ES-I3 (cell line): ENCODE measurements around the gene LARP1.
A peak's percentile ranks its signal among the peaks of the same experiment; 100 is the strongest.
"Not testable (repeated sequence)": the region's sequence is repeated elsewhere in the genome, so short reads cannot be mapped to it uniquely, and the experiment has no call there.

Source experiments
- H3K36me3 ChIP-seq: 2 replicates; pipeline ENCODE4 v1.6.1; 2013; ENCODE audit warnings: mild to moderate bottlenecking, low read length, control low read depth, moderate library complexity; ENCODE audit not compliant: insufficient read depth
- H3K4me1 ChIP-seq: 2 replicates; pipeline ENCODE4 v1.6.1; 2013; ENCODE audit warnings: mild to moderate bottlenecking, control low read depth, low read length; ENCODE audit not compliant: insufficient read depth
- H3K9ac ChIP-seq: 2 replicates; pipeline ENCODE4 v1.6.1; 2013; ENCODE audit warnings: low read depth, mild to moderate bottlenecking, low read length, moderate library complexity
- H3K9me3 ChIP-seq: 2 replicates; pipeline ENCODE4 v1.6.1; 2013; ENCODE audit warnings: mild to moderate bottlenecking, low read length, moderate library complexity; ENCODE audit not compliant: control insufficient read depth, insufficient read depth

The LARP1 gene

DNA sequence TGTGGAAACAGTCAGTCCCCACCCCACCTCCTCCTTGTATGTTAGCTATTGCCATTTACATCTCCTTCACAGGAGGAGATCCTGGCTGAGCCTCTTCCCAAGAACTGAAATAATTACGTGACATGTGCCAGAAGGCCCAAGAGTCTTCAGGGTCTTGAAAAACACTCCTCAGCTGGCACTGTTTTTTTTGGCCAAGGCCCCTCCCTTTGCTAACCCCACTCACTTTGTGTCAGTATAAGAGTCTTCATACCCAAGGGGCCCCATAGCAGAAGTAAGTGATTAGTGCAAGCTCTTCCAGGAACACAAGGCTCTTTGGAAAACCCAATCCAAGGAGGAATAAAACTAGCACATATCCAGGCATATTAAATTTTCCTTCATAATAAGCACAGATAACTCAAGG, 5.7 kb upstream of the LARP1 start:
- peaks cover 24% of the 10 kb centered on the region for H3K4me1 ChIP-seq
- no peaks in the 10 kb centered on the region for H3K36me3 ChIP-seq
- no peak overlapping the region for H3K9ac ChIP-seq
- H3K9me3 ChIP-seq: no peaks in the 10 kb centered on the region

- H3K4me1 ChIP-seq: peaks cover 24% of the 10 kb centered on the region
- H3K9me3 ChIP-seq, H3K9ac ChIP-seq, H3K36me3 ChIP-seq: not testable (repeated sequence)
Observed at GRCh38 chr5:154750641-154751040, 4.5 kb upstream of the LARP1 start.

DNA sequence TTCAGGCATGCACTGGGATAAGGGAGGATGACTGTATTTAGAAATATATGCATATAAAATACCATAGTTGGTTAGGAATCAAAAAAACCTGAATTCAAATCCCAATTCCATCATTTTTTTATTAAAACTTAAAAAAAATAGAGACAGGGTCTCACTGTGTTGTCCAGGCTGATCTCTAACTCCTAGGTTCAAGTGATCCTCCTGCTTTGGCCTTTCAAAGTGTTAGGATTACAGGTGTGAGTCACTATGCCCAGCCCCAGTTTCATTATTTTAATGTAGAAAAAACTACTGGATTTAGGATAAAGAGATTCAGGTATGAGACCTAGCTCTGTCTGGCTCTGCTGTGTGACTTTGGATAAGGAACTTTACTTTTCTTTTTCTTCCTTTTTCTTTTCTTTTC, 3.3 kb upstream of the LARP1 start:
- Histone ChIP-seq H3K36me3 (no peaks in the 10 kb centered on the region), H3K9me3 (no peaks in the 10 kb centered on the region)

GRCh38 chr5:154753792-154754191, 1.4 kb upstream of the LARP1 start:
- H3K9ac ChIP-seq: peak overlapping the region; percentile 58; the same call in 1 of the 2 replicates

More for the DNA sequence above, 3.3 kb upstream of the LARP1 start:
- no peak overlapping the region for H3K9ac ChIP-seq
- peaks cover 24% of the 10 kb centered on the region for H3K4me1 ChIP-seq

DNA sequence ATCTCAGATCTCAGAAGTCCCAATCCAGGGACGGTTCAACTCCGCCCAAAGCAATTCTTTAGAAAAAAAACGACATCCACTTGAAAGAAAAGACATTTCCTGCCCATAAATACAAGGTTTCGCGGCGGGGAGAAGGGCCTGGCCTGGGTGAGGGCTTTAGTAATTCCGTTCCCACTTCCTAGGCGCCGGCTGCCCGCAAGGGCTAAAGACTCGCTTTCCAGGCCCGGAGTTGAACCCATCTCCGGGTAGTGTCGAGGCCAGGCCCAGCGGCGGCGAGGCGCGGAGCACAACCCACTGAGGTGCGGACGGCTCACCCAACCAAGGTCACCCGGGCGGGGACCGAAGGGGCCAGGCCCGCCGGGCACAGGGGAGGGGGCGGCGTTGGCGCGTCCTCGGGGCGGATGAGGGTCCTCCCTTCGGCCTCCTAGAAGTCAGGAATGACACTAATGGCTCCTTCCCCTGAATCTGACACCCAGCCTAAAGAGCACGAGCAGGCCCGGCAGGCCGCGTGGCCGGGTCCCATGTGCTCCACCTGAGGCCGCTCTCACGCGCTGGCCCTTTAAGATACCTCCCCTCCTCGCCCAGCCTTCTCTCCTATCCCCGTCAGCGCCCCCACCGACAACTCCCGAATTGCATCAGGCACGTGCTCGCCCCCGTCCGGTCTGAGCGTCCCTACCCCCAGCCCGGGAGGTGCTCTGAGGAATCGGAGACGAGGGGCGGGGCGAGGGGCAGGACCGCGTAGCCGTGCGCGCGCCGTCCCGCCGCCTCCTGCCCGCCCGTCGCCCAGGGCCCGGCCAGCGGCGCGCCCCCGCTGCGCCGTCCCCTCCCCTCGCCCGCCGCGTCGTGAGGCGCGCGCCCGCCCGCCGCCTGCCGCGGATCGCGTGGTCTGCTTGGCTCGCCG, 467 bp upstream of the LARP1 start:
- peak overlapping the region; percentile 82 for H3K9ac ChIP-seq
- peaks cover 19% of the 10 kb centered on the region for H3K4me1 ChIP-seq
- H3K36me3 ChIP-seq: no peaks in the 10 kb centered on the region
- no peaks in the 10 kb centered on the region for H3K9me3 ChIP-seq

More at GRCh38 chr5:154753792-154754191, 1.4 kb upstream of the LARP1 start:
- H3K9me3 ChIP-seq: no peaks in the 10 kb centered on the region
- H3K36me3 ChIP-seq: no peaks in the 10 kb centered on the region
- peaks cover 21% of the 10 kb centered on the region for H3K4me1 ChIP-seq

DNA sequence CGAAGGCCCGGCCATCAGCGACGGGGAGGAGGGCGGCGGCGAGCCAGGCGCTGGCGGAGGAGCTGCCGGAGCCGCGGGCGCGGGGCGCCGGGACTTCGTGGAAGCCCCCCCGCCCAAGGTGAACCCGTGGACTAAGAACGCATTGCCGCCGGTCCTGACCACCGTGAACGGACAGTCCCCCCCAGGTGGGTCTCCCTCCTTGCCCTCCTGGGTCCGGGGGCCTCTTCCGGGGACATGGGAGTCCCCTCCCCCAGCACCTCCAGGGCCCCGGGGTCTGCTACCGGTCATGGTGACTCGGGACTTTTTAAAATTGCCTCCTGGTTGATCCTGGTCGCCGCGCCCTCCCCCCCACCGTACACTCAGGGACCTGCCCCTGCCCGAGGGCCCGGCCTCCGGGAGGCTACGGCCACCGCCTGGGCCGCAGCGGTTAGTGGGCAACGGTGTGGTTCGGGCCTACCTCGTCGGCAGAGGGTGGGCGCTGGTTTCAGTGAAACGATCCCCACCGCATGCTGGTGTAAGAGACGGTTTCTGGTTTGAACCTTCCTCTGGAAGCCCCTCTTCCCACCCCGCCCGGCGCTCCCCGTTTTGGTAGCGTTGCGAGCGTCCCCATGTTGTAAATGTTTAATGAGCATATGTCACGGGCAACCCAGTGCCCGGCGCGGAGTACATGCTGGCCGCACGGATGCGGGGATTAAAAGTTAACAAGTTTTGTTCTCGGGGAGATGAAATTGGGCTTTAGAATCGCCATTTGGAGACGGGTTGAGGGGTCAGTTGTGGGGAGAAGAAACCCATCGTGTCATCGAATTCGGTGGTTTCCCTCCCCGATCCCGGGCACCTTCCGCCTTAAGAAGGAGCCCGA, 1.1 kb downstream of the LARP1 start:
- Histone ChIP-seq H3K36me3 (no peaks in the 10 kb centered on the region), H3K4me1 (peaks cover 25% of the 10 kb centered on the region), H3K9me3 (no peaks in the 10 kb centered on the region), H3K9ac (peak overlapping the region; percentile 82)

DNA sequence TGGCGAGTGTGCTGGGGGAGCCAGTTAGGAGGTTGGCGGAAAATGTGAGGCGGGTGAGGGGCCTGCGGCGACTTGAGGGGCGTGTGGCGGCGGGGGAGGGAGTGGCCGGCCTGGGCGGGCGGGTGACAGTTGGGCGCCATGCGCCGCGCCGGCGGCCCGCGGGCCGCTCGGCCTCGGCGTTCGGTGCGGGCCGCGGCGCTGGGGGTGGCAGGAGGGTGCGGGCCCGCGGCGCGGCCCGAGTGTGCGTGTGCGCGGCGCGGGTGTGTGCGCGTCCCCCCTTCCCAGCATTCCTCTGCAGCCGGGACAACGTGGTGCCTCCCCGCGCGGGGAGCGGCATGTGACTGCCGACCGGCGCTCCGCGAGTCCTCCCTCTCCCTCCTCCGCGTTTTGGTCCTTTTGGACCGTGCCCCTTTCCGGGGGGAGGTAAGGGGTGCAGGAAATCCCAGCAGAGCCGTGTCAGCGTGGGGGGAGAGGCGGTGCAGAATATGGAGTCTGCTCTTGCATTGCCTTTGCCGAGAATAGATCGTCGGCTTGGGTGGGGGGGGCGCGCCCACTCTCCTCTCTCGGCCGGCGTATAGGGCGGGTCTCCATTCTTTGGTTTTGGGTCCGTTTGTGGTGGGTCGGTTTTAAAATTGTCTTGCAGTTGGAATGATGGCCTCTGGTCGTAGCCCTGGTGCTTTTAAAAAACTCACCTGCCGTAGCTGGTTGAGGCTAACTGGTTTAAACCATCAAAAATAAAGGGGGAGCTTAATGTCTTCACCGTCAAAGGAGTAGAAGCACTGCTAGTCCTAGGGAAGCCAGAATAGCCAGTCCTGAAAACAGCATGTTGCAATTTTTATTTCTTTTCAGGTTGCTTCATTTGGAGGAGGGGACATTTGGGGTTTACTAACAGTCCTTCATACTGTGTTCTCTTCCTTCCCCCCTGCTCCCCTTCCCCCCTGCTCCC, 2.0 kb downstream of the LARP1 start:
- peaks cover 25% of the 10 kb centered on the region for H3K4me1 ChIP-seq
- H3K9ac ChIP-seq: peak overlapping the region; percentile 82
- H3K9me3 ChIP-seq: no peaks in the 10 kb centered on the region
- no peaks in the 10 kb centered on the region for H3K36me3 ChIP-seq

- Histone ChIP-seq H3K4me1 (peaks cover 25% of the 10 kb centered on the region), H3K9ac (peak overlapping the region; percentile 54), H3K36me3 (0 out of 2 replicates have a peak, but pooled peaks cover 4% of the 10 kb centered on the region), H3K9me3 (no peaks in the 10 kb centered on the region)
Observed at GRCh38 chr5:154757814-154758406, 2.7 kb downstream of the LARP1 start.

DNA sequence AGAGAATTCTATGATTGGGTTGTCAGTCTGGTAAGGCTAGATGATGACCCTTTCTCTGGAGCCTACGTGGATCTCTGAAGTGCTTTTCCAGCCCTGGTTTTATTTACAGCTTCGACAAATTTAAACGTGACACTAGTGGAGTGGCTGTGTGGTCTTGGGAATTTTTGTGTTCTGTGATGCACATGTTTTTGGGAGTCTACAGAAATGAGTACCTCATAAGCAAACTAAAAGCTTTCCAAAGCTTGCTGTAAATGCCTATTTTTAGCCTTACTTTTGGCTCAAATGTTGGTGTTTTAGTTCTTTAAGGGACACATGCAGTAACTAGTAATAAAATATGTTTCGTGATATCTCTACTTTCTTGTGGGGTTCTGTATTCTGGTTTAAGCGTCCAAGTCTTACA, 3.3 kb downstream of the LARP1 start:
- Histone ChIP-seq H3K9ac (peak overlapping the region; percentile 54), H3K4me1 (peaks cover 21% of the 10 kb centered on the region), H3K36me3 (0 out of 2 replicates have a peak, but pooled peaks cover 4% of the 10 kb centered on the region), H3K9me3 (no peaks in the 10 kb centered on the region)

DNA sequence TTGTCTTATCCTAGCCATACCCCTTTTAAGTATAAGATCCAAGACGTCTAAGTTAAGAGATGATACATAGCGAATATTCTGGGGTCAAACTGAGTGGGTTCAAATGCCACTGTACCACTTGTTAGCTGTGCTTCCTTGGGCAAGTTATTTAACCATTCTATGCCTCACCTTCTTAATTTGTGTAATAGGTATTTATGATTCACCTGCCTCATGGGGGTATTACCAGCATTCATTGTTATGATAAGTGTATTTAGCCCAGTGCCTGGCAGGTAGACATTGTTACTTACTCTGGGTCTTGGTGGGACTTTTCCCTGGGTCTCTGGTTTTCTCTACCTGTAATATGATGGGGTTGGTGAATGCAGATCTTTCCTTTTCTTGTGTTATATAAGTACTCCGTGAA, 3.8 kb downstream of the LARP1 start:
- H3K9me3 ChIP-seq: no peaks in the 10 kb centered on the region
- H3K9ac ChIP-seq: peak overlapping the region; percentile 28; the same call in 1 of the 2 replicates
- 0 out of 2 replicates have a peak, but pooled peaks cover 4% of the 10 kb centered on the region for H3K36me3 ChIP-seq
- peaks cover 16% of the 10 kb centered on the region for H3K4me1 ChIP-seq

- H3K4me1 ChIP-seq: peaks cover 14% of the 10 kb centered on the region
- H3K9ac ChIP-seq, H3K36me3 ChIP-seq, H3K9me3 ChIP-seq: not testable (repeated sequence)
Observed at GRCh38 chr5:154759868-154760267, 4.7 kb downstream of the LARP1 start.

- H3K9ac ChIP-seq: no peak overlapping the region
- no peaks in the 10 kb centered on the region for H3K9me3 ChIP-seq
- H3K4me1 ChIP-seq: peaks cover 22% of the 10 kb centered on the region
- 0 out of 2 replicates have a peak, but pooled peaks cover 4% of the 10 kb centered on the region for H3K36me3 ChIP-seq
Observed at GRCh38 chr5:154761046-154761736, 6.0 kb downstream of the LARP1 start.

DNA sequence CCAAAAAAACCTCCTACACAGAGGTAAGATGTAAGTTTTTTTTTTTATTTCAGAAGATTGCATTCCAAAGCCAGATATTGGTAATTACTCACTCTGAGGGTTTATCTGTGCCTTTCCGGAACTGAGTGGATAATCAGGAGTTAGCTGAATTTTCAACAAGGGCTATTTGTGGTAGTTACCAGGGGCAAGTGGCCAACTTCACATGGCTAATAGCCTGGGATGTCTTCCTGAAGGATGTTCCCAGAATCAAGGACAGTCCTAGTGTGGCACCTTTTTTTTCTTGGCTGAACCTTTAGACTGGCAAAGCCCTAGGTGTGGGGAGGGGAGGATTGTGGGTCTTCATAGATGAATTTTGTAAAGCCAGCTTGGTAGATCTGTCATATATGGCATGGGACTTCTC, 7.1 kb downstream of the LARP1 start:
- Histone ChIP-seq H3K9me3 (no peaks in the 10 kb centered on the region), H3K4me1 (peaks cover 33% of the 10 kb centered on the region), H3K9ac (no peak overlapping the region), H3K36me3 (0 out of 2 replicates have a peak, but pooled peaks cover 4% of the 10 kb centered on the region)
